HG03097 (cell line): Measurements from ENCODE around the gene ATP2B3.
A peak's percentile ranks its signal among the peaks of the same experiment; 100 is the strongest.
"Not testable (repeated sequence)": the region's sequence is repeated elsewhere in the genome, so short reads cannot be mapped to it uniquely, and the experiment has no call there.

ENCODE experiments used
- ATAC-seq: cut with Tn5 transposase; IDR thresholded peaks from one replicate; pipeline ENCODE4 v1.9.1; 2021; ENCODE audit not compliant: unreplicated experiment, low FRiP score

Gene ATP2B3

DNA sequence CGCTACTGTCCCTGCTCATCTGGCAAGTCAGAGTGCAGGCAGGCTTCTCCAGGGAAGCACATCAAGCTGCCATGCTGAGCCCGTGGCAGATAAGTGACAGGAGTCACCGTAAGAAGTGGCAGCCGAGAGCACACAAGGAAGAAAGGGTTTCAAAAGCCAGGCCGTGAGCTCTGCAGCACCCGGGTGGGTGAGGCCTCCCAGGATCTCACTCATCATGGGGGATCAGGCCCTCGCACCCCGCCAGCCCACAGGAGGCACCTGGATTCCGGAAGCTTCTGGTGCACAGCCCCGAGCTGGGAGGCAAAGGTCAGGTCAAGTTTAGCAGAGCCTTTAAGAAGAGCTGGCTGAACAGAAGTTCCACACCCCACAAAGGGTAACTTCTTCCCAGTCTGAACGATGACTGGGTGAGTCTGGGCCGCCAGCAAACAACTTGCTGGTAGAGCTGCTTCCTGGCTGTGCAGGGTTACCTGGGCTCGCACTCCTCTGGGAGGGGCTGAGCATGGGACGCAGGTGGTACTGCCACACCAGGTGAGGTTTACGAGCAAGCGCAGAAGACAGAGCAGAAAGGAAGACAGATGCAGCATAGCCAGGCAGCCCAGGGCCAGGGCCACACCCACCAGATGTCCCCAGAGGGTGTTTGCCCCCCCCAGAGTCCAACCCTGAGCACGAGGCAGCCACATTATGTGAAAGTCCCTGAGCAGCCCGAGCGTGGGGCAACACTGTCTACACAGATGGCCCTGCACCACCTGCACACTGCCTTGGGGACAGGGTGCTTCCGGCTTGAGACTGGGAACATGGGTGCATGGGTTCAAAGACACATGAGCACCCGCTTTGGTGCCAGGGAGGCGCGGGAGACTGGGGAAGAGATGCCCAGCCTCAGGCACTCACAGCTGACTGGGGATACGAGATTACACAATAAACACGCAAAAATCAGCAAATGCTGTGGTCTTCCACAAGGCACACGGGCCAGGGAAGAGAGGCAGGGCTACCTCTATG is 73.8 kb downstream of the ATP2B3 start:
- ATAC-seq, result no peak

DNA sequence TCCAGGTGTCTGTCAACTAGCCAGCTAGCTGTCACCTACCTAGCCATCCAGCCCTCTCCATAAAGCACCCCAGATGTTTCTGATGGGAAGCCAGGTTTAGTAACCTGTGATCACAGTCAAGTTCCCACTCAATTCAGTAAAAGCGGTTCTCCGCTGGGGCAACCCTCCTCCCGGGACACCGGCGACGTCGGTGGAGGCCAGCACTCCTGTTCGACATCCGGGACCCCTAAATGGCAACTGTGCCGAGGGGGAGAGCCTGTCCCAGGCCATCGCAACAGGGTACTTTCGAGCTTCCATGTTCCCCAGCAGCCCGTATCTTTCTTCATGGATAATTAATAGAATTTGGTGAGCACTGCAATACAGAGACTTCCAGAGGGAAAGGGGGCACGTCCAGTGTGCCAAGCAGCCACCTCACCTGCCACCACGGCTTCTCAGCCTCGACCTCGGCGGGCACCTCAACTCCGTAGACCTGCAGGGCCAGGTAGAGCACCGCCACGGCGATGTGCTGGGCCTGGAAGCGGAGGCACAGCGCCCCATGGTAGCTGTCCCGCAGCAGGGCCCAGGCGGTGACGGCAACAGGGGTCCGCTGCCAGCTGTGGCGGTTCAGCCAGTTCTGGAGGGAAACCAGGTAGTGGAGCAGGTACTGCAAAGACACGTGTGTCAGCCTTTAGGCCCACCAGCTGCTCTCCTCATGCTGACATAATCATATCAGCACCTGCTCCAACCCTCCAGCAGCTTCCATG is 74.8 kb downstream of the ATP2B3 start:
- ATAC-seq, result no peak

DNA sequence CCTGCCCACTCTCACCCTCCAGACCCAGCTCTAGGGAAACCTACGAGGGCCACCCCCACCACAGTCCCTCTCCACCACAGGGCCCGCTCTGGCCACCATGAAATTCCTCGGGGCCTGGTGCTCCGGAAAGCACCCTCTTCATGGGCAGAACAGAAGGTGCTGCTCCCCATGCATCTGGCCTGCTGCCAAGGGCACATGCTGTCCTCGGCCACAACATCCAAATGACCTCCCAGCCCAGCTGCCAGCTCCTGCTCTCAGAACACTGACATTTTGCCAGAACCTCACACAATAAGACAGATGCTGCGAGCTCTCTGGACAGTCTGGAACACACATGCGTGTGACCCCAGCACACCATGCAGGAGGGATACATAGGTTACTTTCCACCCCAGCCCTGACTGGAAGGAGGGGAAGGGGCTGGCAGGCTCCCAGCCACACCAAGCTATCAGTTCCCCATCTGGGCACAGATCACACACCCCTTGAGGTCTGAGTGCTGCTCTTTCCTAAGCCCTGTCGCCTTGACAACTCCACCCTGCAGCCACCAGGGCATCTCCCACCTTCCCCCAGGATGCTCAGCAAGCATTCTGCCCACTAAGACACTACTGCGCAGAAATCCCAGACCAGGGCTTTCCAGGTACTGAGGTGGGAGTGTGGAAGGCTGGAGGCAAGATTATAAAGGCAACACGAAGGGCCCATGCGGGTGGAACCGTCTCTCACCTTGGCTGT is 75.7 kb downstream of the ATP2B3 start:
- ATAC-seq, result no peak

DNA sequence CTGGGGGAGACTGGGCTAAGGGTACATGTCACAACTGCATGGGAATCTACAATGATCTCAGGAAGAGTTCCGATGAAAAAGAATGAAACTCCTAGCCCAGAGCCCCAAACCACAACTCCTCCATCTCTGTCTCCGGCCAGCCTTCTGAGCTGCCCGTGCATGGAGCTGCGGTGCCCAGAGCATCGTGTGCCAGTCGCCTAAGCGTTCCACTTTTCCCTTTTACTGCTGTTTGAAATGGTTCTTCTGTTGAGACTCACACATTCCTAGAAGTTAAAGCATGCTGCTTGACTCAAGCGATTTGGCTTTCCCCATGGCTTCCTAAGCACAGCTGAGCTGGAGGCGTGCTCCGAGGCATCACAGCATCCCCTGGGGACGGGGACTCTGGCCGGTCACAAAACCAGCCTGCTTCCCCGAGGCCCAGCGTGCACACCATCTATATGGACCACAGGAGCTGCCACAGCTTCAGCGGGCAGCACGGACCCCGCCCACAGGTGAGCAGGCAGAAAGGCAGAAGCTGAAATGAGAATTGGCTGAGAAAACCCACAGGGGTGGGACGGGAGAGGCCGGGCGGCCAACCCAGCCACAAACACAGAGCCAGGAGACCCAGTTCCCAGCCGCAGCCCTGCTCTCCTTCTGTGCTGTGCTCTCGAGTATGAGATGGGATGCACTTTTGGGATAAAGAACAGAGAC is 76.5 kb downstream of the ATP2B3 start:
- ATAC-seq, result no peak

DNA sequence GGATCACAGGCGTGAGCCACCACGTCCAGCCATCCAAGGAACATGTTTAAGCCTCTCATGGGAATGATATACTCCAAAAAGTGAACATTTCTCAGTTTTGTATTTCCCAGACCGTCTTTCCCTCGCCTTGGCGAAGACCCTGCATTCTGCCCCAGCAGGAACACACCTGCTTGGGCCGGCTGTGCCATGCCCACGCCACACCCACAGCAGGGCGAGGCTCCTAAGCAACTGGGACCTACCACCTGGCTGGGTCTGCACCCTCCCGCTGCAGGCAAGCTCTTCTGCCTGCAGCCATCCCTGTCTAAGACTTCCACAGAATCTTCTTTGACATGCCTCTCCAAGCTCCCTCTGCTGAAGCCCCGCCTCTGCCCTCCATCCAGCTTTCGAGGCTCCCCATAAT is 77.9 kb downstream of the ATP2B3 start:
- no peak for ATAC-seq

DNA sequence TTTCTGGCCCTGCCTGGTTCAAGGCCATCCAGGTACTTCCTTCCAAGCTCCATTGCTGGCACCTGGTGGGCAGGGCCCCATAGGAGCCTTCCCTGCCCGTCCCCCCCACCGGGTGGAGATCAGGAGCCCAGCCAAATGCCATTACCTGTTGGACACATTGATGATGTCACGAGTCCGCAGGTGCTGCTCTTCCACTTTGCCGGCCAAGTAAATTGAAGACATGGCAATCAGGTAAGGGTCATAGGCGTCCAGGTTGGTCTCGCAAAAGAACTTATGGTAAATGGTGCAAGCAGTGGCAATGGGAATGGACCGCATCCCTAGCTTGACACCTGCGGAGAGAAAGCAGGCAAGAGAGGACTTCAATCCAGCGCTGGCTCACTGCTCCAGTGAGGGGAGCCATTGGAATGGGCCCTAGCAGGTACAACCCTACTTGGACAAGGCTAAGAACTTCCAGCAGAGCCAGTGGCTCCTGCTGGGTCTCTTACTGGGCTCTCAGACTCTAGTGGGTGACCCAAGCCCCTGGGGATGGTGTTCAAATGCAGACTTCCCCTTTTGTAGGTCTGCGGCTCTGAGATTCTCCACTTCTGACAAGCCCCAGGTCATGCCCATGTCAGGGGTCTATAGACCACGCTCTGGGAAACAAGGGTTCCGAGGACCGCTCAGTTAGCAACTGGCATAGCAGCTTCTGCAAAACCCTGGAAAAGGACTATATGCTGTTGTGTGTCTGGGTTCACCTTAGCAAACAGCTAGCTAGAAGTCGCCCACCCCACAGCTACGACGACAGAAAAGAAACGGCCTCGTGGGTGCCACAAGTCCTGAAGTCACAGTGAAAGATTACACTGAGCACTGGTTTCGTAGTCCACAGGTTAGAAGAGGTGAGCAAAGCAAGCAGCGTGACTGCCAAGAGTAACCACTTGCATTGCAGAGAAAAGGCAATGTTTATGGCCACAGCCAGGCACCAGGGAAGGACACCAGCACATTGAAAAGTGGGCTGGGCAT is 78.7 kb downstream of the ATP2B3 start:
- no peak for ATAC-seq

DNA sequence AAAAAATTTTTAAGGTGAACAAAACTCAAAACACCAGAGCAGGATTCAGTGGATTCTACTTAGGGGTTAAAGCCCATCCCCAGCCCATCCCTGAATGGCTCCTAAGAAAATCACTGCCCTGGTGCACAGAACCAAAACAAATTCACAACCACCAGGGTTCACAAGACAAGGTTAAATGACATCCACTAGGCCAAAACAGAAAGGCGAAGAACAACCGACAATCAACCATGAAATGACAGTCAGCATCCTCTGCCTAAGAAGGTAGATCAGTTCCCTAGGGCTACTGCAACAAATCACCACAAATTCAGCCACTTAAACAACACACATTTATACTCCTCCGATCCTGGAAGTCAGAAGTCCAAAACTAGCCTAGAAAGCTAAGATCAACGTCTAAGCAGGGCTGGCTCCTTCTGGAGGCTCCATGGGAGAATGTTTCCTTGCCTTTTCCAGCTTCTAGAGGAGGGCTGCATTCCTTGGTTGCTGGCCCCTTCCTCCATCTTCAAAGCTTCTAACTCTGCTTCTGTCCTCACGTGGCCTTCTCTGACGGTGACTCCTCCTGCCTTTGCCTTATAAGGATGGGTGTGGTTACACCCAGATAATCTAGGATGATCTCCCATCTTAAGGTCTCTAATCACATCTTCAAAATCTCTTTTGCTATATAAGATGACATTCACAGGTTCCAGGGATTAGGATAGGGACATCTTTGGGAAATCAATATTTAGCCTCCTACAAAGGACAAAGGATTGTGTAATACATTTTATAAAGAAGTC is 79.7 kb downstream of the ATP2B3 start:
- ATAC-seq, result no peak

DNA sequence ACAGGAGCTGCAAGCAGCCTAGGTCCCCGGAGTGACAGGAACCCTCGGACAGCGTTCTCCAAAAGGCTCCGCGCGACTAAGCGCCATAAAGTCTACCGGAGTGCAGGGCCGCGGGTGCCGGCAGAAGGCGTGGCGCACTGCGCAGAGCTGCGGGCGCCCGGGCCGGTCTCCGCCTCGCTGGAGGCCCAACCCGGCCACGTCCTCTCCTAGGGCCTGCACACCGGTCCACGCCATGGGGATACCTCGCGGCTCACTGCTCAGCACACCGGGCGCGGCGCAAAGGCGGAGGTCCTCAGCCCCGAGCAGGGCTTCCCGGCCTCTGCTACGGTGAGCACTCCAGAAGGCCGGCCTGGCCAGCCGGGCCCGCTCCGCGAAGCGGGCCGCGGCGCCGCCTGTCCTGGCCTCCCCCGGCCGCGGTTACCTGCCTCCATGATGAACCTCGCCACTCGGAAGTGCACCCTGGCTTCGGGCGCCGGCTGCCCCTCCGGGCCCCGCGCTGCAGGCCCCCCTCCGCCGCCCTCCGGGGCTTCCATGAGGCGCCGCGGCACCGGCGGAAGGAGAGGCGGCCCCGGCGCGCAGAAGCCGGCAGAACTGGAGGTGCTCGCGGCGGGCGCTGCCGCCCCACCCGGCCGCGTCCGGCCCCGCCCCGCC is 81.2 kb downstream of the ATP2B3 start, which contains the start of gene CCNQ:
CCNQ (minus strand) TSS at position 599 of the 651 bp plus-strand sequence; CDS start at position 533, 66 bp downstream.
- peak; percentile 44 for ATAC-seq

DNA sequence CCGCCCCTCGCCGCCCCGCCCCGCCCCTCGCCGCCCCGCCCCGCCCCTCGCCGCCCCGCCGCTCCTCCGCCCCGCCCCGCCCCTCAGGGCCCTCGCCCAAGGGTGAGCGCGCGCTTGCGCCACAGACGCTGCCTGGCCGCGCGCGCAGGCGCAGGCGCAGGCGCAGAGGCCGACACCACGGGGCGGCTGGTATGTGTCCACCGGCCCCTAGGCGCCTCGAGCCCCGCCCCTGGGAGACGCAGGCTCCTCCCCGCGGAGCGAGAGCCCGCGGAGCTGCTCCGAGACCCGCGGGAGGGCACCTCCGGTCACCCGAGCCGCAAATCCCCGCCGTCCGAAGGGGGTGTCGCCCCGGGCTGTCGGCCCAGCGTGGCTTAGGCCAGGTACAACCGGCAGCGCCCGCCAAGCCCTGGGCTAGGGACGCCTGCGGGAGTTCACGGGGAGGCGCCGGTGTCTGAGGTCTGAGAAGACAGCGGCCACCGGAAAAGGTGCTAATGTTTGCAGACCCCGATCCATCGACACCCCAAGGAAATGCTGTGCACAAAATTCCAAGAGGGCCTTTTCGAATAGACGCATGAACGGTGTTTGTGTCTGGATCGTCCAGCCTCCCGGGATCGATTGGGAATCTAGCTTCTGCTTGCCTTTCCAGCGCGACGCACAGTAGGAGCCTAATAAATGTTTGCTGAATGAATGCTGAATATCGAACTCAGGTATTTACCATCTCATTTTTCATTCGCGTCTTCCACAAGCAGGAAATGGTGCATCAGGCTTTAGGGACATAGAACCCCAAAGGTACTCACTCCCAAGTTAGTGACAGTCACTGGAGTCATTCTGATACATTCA is 82.0 kb downstream of the ATP2B3 start:
- ATAC-seq, result peak; percentile 80

DNA sequence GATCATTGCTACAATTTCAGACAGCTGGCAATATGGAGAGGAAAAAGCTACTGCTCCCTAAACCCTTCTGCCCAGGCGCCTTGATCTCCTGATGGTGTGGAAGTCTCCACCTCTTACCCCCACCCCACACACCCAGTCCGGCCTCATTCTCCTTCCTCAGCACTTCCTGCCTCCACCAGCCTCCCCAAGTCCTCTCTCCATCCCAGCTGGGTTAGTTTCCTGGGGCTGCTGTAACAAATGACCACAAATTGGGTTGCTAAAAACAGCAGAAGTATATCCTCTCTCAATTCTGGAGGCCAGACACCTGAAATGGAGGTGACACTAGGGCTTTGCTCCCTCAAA is 82.6 kb downstream of the ATP2B3 start:
- ATAC-seq, result no peak

DNA sequence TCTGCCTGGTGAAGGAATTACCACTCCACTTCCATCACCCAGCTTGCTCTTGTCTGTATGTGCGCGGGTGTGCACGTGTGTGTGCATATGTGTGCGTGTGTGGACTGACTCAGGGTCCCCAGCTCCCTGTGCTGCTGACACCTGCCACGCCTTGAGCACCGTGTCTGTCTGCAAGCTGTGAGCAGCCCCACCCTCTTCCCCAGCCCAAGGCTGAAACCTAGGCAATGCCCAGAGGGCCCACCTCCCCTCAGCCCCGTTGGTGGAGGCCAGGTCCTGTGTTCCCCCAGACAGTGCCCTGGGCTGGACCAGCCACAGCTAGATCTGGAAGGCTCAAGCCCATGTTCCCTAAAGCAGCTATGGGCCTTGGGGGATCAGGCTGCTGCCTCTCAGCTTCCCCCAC is 83.5 kb downstream of the ATP2B3 start:
- ATAC-seq, result no peak

DNA sequence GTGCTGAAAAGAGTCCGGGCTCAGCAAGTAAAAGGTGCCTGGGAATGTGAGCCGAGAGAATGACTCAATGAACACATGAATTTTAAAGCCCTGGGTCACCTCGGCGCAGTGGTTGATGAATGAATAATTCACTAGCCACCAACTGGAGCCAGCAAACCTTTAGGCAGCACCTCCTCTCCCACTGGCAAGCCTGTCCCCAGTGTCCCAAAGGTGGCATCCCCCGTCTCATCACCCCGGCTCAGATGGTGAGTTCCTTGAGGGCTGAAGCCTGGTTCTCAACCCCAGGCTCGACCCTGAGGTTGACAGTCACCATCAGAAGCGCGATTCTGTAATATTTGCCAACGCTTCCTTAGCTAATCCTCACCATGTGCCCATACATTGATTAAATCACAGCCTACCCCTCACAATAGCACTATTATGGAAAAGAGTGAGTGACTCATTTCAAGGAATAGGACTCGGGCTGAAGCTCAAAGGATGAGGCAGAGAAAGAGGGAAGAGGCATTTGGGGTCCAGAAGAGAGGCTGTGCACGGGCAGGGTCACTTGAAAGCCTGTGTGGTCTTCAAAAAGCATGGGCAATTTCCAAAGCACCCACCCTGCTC is 84.2 kb downstream of the ATP2B3 start:
- ATAC-seq, result no peak

DNA sequence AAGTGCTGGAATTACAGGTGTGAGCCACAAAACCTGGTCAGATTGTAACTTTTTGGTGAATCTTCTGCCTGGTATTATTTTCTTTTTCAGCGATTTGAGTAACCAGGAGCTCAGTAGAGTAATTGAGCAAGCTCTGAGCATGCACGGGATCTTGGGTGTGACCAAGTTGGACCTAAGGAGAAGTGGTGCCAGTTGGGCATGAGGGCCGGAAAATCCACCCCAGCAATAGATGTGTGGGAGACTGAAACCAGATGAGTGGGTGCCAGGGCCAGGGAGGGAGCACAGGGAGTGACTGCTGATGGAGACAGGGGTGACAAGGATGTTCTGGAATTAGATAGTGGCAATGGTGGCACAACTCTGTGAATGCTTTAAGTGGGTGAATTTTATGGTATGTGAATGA is 85.2 kb downstream of the ATP2B3 start:
- ATAC-seq, result no peak

DNA sequence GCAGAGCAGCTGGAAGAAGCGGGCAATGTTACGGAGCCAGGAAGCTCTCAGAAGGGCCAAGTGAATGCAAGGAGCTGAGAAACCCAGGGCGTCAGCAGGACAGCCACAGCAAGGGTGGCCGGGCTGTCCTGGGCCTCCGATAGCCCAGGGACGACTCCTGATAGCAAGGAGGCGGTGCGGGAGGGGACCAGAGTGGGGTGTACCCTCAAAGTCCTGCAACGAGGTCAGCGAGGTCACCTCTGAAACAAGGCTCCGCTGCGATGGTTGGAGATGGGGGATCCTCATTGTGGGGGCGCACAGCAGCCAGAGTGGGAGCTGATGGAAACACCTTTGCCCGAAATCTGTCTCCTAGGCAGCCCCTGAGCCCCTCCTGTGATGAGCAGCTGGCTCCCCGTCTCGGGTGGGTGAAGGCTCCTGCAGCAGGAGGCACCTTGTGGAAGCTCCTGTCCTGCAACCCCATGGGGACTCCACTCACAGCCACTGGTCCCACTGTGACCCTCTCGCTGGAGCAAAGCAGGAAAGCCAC is 85.8 kb downstream of the ATP2B3 start:
- ATAC-seq, result no peak

DNA sequence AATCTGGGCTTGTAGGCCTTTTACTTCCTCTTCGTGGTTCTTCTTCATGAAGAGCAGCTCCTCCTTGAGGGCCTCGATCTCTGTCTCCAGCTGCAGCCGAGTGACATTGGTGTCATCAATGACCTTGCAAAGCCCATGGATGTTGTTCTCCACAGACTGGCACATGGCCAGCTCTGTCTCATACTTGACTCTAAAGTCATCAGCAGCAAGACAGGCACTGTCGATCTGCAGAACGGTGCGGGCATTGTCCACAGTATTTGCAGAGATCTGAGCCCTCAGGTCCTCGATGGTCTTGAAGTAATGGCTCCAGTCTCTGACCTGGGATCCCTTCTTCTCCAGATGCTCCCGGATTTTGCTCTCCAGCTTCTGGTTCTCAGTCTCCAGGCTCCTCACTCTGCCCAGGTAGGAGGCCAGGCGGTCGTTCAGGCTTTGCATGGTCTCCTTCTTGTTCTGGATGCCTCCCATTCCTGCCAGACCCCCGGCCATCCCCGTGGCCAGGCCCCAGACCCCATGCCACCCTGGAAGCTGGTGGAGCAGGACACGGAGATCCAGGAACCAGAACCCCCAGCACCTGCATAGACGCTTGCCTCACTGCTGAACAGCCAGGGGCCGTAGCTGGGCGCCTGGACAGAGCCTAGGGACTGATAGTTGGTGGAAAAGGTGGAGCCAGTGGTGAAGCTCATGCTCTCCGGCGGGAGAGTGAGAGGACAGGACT is 87.4 kb downstream of the ATP2B3 start:
- ATAC-seq, result not testable (repeated sequence)

DNA sequence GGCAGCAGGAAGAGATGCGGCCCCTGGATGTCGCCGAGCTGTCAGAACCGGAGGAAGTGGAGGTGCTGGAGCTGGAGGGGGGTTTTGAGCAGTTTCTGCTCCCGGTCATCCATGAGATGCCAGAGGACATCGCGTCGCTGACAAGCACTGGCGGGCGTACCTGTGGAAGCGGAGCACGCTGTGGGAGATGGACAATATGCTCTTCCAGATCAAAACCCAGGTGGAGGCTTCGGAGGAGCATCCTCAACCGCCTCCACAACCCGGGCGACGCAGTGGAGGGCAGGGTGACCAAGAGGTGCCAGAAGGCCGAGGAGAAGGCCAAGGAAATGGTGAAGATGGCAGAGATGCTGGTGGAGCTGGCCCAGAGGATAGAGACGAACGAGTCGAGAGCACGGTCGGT is 89.1 kb downstream of the ATP2B3 start:
- no peak for ATAC-seq
